HG03103 (cell line): ENCODE data around the gene MAEA.
"Not testable (repeated sequence)": the region's sequence is repeated elsewhere in the genome, so short reads cannot be mapped to it uniquely, and the experiment has no call there.

Experiments used
- ATAC-seq: cut with Tn5 transposase; IDR thresholded peaks from one replicate; pipeline ENCODE4 v1.9.1; 2021; ENCODE audit warnings: low read depth; ENCODE audit not compliant: unreplicated experiment

The MAEA gene

DNA sequence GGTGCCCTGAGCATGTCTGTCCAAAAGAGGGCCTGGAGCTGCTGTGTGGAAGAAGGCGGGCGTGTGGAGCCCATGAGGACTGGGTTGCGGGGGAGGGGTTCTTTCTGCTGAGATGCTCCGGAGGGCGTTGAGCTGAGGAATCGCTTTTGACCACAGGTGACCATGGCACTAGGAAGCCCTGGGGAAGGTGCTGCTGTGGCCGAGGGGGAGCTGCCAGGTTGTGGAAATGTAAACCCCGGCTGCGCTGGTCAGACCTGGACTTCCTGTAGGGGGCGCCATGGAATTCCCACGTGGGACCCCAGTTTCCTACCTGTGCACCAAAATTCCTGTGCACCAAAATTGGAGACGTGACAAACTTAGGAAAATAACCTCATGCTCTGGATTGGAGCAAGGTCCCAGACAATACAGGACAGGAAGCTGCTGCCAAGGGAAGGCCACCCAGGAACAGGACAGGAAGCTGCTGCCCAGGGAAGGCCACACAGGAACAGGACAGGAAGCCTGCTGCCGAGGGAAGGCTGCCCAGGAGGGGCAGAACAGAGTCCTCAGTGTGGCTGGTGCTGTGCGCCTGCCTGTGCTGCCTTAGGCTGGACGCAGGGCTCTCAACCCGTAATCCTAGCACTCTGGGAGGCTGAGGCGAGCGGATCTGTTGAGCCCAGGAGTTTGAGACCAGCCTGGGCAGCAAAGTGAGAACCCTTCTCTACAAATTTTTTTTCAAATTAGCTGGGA lies 29.0 kb downstream of the MAEA start:
- no peak for ATAC-seq

DNA sequence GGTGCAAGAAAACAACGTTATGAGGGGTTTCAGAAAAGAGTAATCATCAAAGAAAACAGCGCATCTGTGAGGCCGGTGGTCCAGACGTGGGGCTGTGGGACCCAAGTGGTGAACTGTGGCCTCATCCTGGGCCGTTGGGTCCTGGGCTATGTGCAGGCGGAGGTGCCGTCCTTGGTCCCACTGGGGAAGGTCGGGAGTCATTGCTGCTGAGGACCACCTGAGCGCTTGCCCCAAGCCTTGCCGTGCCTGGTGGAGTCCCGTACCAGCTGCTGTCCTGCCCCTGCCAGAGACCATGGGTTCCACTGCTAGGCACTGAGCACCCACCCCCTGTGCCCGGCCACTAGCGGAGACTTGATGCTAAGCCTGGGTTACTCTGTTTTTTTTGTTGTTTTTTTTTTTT lies 31.8 kb downstream of the MAEA start:
- no peak for ATAC-seq

DNA sequence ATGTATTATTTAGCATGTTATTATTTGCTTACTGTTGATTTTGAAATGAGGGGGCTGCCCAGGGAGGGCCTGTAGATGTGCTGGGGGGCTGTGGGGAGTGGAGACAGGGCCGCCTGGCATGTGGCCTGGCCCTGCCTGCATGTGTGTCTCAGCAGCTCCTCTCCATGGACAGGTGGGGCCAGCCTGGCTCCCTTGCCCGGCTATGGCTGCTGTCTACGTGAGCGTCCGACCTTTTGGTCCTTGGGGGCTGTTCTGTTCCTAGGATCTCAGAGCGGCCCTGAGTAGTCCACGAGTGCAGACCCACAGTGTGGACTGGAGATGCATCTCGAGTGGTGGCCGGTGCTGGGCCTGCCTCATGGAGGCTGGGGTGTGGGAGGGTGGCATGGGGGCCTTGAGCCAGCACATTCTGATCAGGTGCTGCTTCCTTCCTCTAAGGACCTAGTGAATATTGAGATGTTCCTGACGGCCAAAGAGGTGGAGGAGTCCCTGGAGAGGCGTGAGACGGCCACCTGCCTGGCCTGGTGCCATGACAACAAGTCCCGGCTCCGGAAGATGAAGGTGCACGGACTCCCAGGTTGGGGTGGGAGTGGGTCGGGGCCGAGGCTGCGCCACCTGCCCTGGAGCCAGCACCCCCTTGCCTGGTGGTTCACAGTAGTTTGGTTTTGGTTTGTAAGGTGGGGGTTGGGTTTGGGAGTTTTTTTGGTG lies 32.4 kb downstream of the MAEA start:
- no peak for ATAC-seq

DNA sequence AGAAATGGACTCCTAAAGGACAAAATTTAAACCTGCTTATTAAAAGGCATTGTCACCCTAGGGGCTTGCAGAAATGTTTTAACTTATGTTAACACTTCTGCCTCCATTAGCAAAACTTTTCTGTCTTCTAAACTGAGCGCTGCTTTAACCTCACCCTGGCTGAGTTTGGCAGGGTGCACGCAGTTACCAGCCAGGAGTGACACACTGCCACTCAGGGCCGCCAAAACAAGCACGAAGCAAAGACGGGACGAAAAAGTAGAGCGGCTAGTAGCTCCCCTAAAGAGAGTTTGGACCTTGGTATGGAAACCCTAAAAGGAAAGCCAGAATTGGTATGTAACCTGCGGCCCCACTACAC lies 33.6 kb downstream of the MAEA start:
- no peak for ATAC-seq

DNA sequence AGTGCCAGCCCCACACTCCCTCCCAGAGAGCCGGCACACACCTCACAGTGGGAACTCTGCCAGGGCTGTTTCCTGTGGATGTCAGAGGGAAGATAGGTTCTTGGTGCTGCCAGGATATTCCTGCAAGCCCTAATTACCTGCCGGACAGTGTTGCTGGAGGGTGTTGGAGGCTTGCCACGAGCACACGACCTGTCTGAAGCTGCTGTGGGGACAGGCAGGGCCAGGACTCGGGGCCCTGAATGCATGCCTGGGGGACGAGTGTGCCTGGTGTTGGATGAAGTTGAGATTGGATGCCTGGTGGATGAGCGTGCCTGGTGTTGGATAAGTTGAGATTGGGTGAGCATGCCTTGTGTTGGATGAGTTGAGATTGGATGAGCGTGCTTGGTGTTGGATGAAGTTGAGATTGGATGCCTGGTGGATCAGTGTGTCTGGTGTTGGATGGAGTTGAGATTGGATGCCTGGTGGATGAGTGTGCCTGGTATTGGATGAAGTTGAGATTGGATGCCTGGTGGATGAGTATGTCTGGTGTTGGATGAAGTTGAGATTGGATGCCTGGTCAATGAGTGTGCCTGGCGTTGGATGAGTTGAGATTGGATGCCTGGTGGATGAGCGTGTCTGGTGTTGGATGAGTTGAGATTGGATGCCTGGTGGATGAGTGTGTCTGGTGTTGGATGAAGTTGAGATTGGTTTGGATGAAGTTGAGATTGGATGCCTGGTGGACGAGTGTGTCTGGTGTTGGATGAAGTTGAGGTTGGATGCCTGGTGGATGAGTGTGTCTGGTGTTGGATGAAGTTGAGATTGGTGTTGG lies 34.1 kb downstream of the MAEA start:
- ATAC-seq, result no peak

DNA sequence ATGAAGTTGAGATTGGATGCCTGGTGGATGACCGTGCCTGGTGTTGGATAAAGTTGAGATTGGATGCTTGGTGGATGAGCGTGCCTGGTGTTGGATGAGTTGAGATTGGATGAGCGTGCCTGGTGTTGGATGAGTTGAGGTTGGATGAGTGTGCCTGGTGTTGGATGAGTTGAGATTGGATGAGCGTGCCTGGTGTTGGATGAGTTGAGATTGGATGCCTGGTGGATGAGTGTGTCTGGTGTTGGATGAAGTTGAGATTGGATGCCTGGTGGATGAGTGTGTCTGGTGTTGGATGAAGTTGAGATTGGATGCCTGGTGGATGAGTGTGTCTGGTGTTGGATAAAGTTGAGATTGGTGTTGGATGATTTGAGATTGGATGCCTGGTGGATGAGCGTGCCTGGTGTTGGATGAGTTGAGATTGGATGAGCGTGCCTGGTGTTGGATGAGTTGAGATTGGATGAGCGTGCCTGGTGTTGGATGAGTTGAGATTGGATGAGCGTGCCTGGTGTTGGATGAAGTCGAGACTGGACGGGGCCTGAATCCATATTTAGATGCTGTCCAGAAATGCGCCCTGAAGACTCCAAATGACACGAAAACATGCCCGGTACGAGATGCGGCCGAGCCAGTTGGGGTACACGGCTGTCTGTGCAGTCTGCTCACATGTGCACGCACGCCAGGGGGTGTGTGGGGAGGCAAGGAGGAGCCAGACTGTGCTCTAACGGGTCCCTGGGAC lies 34.9 kb downstream of the MAEA start:
- not testable (repeated sequence) for ATAC-seq

DNA sequence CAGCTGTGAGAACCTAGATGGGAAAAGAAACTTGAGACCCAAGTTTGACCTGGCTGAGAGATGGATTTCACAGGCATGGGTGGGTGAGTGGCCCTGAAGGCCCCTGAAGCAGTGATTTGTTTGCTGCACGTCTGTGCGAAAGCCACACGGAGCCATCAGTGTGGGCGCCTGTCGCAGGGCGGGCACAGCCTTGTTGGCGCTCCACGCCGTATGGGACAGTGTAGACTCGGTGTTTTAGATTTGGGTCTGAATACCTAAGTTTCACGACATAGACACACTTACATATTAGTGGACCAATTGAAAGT lies 35.4 kb downstream of the MAEA start:
- ATAC-seq, result no peak

DNA sequence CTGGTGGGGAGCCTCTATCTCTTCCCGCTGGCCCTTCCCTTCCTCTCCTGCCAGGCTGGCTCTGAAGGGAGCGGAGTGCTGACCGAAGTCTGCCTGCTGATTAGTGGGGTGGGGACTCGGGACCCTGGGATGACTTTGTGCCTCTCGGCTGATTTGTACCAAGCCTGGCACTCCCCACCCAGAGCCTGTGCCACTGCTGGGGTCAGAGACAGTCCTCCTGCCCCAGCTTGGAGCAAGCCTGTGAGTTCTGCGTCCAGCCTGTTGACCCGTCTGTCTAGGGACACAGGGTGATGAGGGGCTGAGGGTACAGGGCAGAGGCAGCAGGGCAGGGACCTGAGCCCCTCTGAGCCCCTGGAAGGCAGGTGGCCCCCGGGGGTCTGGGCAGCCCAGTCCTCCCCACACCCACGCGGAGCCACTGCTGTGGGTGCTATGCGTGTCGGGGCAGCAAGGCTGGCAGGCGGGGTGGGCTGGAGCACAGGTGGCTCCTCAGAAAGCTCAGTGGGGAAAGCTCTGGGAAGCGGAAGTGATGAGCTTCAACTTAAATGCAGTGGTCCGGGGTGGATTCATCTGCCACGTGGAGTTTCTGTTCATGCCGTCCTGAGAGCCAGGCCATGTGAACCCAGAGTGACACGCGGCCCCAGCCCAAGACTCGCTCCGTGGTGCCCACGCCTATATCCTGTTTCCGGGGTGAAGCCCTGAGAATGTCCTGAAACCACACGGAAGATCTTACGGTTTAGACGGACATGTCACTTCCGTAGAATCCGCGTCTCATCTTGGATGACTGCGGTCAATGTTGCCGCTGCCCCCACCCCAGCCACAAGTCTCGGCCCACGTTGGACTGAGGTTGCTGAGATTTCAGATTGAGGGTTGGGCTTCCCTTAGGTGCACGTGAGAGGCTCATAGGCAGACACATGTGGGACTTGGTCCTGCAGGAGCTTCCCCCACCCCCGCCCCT lies 36.3 kb downstream of the MAEA start:
- ATAC-seq, result no peak

DNA sequence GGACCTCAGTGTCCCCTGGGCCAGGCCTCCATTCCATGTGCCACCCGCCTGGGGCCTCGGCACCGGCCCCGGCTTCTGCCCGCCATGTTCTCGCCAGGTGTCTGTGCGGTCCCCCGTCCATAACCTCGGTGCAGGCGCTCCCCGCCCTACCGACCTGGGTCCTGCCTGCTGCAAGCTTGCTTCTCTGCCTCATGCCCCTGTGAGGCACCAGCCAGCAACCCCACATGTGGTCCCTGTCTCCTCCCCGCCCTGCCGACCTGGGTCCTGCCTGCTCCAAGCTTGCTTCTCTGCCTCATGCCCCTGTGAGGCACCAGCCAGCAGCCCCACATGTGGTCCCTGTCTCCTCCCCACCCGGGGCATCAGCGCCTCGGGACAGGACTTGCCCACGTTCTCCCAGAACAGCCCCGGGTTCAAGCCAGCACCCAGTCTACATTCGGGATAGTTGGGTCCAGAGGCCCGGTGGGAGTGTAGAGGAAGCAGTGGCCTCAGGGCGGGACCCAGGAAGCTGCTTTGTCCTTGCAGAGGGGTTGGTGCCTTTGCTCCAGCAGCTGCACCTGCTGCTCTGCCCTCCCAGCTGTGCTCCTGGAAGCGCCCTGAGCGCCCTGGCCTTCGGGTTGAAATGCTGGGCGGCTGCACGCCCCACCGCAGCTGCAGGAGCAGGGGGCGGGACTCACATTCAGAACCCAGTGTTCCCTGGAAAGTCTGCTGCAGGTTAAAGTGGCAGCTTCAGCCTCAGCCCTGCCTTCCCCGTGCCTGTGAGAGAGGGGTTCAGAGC lies 37.2 kb downstream of the MAEA start:
- no peak for ATAC-seq

DNA sequence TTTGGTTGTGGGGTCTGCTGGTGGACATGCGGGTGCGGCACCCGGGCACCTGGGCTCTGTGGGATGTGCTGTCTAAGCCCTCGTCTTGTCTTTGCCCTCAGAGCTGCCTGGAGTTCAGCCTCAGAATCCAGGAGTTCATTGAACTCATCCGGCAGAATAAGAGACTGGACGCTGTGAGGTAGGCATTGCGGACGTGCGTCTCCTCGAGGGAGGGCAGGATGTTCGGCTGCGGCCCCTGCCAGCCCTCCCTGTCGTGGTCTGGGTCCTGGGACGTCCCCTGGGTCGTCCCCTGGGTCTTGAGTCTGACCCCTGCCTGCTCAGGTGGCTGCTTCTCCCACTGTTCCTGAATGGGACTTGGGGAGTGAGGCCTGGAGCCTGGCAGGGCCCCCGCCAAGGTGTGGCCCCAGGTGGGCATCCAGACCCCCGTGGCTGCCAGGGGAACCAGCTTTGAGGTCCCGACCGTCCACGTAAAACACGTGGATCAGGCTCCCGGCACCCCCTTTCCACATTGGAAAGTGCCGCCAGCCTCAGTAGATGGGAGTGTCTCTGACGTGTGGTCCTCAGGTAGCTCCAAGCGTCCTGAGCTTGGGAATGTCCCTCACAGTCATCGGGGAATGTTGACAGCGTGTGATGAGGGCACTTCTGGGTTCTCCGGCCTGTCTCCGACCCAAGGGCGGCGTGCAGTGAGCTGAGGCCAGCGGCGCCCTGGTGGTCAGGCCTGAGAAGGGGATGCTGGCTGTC lies 38.0 kb downstream of the MAEA start:
- no peak for ATAC-seq

DNA sequence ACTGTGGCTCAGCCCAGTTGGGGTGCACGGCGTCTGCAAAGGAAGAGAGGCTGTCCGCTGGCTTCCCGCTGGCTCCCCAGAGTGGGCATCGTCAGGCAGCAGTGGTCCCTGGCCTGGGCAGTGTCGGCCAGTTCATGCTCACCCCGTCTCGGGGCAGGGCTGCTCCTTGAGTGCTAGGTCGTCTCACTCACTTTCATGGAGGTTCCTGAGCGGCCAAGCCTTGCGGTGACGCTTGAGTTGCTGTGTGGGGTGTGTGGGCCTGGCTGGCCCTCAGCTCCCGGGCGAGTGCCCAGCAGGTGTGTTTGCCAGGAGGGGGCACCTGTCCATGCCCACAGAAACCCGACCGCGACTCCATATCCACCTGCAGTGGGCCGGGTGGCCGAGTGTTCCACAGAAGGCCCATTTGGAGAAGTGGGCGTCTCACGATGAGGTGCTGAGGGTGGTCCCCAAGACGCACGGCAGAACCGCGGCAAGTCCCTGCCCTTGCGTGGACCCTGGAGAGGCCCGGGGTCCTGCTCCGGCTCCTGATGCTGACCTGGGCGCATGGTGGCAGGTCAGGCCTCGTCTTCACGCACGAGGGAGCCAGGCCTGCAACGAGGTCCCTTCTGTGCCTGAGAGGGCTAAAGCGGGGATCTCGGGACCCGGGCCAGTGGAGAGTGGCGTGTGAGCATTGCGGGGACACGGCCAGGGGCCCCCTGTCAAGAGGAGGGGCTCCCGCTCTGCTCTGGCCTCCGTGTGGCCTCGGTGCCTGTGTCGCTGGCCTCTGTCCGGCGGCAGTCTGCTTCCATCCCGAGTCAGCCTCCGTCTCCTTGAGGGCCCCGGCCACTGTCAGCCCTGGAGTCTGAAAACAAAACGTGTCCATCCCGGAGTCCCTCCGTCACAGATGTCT lies 38.8 kb downstream of the MAEA start:
- ATAC-seq, result no peak

DNA sequence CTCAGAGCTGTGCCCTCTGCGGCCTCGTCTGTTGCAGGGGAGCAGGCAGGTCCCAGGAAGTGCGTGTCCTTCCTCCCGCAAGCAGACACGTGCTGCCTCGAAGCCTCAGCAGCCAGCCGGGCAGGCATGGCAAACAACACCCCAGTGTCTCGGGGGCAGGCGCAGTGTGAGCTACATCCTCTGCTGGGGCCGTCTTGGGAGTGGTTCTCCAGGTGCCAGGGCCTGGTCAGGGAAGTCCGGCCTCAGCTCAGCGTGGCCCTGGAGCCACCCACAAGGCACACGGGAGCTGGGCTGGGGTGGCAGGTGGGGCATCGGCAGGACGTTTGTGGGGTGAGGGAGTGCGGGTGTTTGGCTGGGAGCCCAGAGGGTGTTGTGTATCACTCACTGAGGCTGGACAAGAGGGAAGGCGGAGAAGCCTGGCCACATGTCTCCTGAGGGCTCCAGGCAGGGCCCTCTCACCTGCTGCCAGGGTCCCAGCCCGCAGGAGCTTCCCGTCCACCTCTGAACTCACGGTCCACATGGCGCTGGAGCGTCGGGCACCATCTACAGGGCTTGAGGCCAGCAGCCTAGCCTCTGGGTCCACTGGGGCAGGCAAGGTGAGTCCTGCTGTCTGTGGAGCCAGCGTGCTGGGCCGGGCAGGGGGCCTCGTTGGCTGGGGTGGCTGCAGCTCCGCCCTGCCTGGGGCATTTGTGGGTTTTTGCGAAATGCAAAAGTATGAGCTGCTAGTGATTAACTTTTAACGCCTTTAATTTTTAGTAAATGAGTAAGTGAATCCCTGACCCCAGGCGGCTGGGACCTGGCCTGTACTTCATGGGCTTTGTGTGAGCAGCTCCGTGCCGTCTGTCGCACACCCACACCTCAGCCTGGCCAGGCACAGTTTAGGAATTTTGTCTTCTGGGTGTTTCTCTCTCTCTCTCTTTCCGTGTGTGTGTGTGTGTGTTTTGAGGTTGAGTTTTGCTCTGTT lies 40.0 kb downstream of the MAEA start:
- ATAC-seq, result no peak

DNA sequence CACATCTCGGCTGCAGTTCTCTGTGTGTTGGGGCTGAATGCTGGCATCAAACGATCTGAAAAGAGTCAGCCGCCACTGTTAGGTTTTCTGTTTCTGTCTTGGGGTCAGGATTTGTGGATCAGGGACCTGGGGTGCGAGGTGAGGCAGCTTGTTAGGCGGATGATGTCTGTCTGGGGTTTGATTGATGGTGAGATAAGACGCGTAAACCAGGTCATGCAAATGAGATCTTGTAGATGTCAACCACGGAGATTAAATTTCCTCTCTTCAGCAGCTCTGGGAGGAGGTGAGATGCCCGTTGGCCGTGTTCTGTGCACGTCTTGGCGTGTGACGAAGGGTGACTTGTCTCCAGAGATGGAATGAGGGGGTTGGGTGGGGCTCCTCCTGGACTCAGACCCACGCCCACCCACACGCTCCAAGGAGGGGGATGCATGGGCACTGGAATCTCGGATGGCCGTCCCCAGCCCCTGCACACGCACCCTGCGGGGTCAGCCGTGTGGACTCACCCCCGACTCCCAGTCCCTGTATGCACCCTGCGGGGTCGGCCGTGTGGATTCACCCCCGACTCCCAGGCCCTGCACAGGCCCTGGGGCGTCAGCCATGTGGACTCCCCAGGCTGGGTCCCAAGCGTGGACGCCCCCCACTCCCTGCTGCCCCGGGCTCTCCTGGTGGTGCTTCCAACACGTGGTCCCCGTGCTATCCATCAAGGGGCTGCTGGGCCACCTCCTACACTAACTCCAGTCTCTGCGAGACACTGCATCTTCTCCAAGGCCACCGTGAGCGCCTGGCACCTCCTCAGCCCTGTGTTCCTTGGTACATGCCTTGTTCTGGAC lies 41.3 kb downstream of the MAEA start:
- ATAC-seq, result no peak

DNA sequence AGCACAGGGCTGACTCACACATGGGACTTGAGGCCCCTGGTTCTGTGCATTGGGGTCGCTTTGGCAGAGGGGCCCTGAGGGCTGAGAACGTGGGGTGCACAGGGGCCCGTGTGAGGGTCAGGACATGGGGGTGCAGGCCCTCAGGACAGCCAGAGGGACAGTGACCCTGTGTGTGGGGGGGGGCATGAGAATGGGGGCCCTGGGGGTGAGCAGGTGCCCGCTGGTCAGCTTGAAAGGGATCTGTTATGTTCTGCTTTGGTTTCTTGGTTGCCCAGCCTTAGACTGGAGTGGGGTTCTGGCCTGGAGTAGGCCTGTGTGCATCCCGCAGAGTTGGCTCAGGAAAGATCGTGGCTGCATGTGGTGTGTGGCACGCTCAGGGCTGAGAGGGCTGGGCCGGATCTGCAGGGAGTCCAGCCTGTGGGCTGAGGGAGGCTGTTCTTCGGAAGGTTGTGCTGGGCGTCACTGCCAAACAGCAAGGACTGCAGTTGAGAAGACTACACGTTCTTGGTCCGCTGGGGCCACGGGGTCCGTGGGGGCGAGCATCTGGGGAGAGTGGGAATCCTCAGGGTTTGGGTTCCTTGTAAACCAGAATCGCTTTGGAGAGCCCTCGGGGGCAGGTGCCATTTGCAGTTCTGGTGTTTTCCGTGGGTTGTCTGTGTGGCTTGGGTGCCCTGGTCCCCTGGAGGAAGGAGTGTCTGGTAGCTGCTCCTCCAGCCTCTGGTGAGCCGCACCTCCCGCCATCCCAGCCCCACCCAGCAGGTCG lies 42.1 kb downstream of the MAEA start:
- ATAC-seq, result no peak

DNA sequence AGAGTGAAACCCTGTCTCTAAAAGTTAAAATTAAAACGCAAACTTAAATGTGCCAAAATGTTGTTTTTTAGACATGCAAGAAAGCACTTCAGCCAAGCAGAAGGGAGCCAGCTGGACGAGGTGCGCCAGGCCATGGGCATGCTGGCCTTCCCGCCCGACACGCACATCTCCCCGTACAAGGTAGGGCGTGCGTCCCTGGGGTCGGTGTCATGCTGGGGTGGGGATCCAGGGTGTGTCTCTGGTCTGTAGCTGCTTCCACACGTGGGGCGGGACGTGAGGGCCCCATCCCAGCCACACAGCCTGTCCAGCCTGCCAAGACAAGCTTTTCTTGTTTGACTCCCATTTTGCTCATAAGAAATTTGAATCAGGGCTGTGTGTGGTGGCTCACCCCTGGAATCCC lies 43.0 kb downstream of the MAEA start:
- ATAC-seq, result no peak
